HG02981 (cell line): ENCODE results near the gene MLLT3.

ENCODE experiments used
- ATAC-seq: cut with Tn5 transposase; IDR thresholded peaks from one replicate; pipeline ENCODE4 v1.9.1; 2021; ENCODE audit warnings: mild to moderate bottlenecking, moderate library complexity; ENCODE audit not compliant: unreplicated experiment

Gene MLLT3

DNA sequence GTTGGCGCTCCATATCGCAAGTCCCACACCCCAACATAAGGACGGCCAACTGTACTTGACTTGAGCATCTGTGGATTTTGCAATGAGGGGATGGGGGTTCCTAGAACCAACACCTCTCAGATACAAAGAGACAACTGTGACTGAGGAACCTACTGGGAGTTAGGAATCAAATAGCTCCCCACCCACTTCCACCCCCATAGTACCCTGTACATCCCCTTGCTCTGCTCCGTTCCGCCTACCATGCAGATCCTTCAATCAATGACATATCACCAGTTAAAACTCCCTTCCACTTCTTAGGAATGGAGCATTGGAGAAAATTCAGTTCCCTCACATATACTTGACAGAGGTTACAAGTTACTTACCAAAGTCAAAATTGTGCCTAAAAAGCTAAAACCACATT lies 140.9 kb downstream of the MLLT3 start:
- no peak for ATAC-seq

DNA sequence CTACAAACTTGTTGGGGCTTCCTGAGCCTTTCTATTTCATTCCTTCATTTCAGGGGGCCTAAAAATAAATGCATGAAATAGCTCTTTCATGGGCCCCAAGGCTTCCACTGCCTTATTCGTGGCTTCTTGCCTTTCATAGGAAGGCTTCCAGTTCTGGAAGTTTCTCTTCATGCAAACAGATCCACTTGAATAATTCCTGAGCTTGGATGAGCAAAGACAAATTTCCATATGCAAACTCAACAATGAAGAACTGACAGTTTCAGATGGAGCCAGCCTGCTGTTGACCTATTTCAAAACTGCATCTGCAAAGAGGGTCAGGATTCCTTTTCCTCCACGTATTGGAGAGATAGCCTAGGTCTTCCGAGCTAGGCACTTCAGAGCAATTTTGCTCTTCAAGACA lies 142.1 kb downstream of the MLLT3 start:
- no peak for ATAC-seq

DNA sequence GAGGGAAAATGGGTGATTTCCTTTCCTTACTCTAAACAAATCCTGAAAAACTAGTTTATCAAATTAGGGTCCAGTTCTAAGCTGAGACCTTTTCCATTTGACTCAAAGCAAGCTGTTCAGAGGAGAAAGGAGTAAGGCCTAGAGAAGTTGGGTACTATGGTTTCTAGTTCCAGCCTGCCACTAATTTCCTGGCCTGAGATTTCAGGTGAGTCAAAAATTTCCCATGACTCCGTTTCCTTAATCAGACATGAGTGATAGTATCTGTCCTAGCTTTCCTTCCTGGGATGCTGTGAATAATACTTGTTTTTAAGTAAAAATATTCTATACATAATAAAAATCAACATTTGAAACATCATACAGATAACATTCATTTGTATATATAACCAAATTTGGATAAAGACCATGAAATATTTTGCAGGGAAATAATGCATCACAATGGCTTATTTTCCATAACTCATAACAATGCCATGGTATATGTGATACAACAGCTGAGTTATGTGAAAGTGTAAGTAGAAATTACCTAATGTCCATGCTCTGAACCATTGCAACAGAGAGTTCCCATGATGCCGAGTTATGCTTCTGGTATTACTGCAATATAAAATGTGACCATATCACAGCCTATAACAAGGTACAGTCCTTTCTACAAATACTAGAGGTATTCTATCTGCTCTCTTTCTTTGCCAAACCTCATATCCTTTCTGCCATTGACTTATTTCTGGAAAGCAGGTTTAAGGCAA lies 142.7 kb downstream of the MLLT3 start:
- ATAC-seq = peak; percentile 91

DNA sequence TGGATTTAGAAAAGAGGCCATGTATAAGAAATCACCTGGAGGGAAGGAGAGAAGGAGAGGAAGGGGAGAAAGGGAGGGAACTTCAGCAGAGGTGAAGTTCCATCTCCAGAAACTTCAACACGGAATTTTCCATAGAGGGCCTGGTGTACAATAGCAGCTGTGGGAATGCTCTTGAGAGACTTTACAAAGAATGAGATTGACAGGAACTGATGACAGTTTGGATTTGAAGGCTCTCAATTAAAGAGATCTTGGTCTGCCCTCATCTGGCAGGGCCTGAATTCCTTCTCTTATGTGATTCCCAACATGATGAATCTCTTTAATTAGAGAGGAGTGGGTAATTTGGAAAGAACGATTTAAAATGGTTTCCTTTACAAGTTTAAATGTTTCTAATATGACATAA lies 143.5 kb downstream of the MLLT3 start:
- no peak for ATAC-seq

DNA sequence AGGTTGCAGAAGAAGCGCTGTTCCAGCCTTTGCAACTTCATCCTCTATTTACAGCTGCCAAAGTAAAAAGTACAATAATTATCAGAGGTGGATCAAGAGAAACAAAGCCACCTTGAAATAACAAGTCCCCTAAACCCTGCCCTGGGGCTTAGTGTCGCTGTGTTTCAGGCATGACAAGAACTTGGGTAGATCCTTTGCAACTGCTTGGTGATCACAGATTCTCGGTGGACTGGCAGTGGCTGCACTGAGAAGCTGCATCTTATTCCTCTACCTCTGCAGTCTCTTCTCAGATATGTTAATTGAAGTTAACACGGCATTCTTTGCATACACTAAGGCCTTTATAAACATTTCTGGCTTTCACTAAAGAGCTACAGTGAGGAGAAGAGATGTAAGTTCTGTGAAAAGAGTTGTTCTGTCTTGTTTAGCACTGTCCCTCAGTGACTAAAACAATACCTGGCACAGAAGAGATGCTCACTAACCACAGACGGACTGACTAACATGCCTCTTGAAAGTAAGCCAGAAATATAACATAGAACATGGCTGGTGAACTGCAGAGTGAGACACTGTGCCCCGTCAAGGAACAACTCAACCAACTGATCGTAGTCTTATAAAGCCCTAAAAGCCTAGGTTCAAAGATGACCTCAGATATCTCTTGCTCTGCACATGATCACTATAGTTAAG lies 144.2 kb downstream of the MLLT3 start:
- no peak for ATAC-seq

DNA sequence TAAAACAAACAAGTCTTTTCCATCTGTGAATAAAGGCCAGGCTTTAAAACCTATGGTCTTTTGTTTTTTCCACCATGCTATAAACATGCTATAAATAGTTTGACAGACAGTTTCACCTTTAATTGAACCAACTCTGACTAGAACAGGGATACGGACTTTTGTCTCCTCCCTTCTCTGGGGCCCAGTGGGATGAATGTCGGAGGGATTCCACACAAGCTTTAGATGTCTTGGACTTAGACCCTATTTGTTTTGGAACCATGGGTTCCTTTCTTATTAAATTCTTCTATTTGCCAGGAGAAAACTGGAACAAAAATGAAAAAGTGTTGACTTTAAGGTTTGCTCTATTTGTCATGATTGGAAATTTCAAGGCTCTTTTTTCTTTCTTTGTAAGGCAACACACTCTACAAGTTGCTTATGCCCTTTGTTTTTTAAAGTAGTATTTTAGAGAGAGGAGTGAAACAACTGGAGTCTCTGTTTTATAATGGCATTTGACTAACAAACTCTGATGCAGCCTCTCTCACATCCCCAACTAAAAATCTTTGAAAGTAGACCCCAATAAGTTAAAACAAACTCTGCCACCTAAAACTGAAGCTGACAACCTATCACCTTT lies 145.3 kb downstream of the MLLT3 start:
- no peak for ATAC-seq

DNA sequence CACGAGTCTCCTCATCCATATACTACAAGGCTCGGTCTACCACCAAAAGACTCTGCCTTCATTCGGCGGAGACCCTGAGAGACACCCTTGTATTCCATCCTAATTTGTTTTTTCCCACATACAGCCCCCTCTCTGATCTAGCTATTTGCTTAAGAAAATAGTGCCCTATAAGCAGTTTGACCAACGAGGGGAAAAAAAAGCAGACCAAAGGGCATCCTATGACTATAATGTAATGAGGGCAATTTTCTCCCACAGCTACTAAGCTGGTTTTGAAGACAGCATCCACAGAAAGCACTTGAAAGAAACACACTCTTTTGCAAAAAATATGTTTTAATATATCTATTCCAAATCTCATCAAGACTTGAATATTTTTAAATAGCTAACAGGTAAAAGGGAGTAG lies 147.8 kb downstream of the MLLT3 start:
- no peak for ATAC-seq

DNA sequence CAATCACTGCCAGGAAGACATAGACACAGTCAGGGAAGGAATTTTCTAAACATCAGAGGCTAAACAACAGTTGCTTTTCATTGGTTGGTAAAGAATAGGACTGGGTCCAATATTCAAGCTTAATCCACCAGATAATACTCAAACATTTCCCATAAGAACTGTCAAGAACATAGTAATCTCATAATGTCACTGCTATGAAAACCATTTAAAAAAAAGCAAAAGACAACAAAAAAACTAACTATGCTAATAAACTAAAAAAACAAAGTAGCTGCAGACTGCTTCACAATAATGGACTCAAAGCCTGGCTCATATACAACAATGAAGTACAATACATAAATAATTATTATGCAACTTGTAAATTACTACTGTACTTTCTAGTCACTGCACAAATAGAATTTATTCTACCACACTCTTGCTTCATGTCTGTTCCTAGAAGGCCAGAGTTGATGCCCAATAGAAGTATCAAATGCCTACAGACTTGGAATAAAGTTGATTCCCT lies 148.7 kb downstream of the MLLT3 start:
- no peak for ATAC-seq

DNA sequence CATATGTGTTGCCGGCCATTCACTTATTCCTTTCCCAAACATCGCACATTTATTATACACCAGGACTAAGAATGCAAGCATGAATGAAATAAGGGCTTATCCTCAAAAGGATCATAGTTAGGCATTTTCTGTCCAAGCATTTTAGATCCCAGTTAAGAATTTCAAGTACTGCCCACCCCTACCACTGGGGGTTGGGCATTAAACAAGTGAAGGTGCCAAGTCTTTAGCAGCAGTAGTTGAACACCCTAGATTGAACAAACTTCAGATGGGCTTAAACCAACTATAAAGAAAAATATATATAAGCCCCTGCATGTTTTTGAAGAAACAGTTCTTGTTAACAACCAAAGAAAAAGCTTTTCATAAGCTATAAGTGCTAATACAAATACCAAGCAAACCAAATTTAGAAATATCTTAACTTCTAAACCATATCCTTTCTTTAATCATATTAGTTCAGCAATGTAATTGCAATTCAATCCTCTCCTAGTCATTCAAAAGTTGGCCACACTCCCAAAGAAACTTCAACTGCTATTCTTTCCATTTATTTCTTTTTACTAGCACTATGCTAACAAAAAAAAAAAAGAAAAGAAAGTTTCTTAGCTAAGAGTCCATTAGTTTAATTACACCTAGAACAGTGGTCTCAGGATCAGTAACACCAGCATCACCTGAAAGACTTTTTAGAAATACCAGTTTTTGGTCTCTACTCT lies 149.8 kb downstream of the MLLT3 start:
- no peak for ATAC-seq

DNA sequence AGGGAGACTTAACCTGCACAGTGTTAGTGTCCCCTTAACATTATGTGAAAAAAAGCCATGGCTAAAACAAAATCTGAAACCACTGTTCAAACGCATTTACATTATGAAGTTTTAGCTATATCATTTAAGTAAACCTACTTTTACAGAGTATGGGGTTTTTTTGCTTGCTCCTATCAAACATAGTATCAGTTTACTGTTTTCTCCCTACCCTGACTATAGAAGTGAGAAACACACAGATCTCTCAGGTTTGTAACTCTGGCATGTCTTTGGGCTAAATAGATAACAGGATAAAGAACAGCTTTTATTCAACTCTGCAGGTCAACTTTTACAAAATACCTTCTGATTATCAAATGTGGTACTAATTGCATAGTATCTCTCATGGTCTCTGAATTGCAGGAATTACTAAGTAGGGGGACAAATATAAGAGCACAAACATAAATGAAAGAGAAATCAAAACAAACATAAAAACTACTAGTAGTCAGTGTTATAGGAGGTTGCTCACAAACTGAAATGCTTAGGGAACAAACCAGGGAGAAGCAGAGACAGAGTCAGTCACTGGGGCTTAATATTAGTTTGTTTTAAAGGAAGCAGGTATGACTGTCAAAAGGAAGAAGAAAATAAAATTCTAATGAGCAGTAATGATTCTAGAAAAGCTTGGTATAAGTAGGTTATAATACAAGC lies 155.8 kb downstream of the MLLT3 start:
- ATAC-seq = no peak

DNA sequence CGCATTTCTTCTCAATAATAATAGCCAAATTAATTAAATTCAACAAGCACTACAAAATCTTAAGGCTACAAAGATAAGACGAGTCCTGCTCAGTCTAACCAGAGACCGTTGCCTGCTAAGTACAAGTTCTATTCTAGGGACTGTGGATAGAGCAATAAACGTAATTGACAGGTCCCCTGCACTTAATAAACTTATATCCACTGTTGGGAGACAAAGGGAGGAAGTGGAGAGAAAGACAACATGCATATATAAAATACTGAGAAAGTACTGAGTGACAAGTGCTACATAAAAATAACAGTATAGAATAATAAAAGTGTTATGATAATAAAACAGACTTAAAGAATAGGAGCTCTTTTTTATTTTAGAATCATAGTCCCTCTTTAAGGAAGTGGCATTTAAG lies 158.1 kb downstream of the MLLT3 start:
- no peak for ATAC-seq

DNA sequence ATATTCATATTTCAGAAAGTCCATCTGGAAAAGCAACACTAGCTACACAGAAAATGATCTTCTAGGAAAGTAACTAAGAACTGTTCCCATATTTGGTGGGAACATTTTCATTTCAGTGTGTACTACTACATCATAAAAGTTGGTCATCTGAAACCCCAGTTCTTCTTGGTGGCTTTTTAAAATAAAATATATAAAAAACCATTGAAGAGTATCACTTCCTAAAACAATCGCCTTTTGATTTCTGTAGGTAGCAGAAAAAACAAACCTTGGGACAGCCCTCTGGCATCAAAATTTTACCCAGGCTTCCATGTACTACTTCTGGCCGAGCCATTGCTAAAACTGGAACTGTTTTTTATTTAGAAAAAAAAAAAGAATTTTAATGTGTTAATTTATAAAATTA lies 158.5 kb downstream of the MLLT3 start:
- ATAC-seq = no peak

DNA sequence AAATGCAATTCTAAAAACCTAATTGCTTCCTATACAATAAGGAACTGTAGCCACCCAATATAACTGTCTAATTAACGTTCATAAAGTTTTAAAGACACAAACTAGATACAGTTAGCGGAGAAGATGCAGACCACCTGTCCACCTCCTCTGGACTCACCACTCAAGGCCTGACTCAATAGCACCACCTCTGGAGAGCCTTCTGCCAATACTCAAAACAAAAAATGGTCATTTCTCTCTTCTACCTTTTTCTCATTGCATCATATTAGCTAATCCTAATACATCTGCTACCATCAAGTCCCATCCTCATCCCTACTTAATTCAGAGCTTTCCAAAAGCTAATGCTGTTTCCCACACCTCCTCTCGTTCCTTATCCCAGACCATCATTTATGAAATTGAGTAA lies 159.9 kb downstream of the MLLT3 start:
- no peak for ATAC-seq

DNA sequence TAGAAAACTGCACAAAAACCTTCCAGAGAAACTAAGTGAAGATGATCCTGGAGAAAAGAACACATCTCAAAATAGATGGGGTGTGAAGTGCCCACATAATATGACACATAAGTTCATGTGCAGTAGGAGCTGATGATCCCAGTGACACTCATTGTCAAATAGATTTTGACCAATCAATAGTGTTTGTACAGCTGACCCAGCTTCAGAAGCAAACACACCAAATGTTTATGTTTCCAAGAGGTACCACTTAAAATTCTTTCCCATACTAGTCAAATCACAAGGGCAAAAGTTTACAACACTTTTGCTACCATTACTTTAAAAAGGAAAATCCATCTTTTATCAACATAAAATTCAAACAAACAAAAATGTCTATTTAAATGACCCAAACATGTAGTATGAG lies 175.0 kb downstream of the MLLT3 start:
- ATAC-seq = no peak

DNA sequence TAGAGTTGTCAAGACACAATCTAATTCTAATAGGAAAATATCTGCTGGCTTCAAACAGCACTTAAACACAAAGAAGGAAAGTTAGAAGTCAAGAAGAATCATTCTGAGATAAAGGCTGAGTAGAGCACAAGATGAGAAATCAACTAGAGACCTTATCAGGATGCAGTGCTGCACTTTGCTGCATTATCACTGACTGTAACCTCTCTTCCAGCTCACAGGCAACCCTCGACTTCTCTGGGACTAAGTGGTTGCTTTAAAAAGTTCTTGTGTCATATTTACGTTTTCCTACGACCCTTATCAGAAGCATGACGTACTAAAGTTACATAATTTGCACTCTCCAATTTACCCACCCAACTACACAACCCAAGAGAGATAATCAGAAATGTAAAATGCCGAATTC lies 176.1 kb downstream of the MLLT3 start:
- no peak for ATAC-seq

DNA sequence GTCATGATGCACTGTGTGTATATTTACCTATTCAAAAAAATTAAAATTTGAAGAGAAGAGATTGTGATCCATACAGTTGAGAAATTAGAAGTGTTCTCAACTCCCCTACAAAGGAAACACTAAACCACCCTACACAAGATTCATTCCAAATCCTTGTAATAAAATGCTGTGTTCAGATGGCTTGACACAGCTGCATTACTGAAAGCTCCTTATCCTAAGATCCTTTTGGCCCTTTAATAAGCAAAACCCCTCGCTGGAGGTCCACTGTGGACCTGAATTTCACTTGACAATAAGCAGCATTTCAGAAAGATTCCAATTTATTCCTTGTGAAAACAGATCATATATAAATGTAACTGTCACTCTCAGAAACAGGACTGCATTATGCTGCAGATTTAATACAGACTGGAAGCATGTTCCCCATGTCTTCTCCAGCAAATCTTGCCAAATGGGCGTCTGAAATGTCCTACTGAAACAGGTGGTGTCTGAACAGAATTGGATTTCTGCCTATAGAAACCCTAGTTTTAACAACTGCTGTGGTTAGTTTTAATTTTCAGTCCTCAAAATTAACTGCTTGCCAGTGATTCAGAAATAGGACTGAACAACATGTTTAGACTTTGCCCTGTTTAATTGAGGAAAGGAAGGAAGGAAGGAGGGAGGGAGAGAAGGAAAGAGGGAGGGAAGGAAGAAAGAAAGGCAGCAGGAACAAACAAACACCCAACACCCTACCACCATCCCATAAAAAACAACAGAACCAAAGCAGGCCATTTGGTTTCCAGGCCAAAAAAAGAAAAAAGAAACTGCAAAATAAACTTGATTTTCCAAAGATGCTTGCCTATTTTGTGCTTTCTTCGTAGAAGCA lies 179.6 kb downstream of the MLLT3 start:
- ATAC-seq = no peak

DNA sequence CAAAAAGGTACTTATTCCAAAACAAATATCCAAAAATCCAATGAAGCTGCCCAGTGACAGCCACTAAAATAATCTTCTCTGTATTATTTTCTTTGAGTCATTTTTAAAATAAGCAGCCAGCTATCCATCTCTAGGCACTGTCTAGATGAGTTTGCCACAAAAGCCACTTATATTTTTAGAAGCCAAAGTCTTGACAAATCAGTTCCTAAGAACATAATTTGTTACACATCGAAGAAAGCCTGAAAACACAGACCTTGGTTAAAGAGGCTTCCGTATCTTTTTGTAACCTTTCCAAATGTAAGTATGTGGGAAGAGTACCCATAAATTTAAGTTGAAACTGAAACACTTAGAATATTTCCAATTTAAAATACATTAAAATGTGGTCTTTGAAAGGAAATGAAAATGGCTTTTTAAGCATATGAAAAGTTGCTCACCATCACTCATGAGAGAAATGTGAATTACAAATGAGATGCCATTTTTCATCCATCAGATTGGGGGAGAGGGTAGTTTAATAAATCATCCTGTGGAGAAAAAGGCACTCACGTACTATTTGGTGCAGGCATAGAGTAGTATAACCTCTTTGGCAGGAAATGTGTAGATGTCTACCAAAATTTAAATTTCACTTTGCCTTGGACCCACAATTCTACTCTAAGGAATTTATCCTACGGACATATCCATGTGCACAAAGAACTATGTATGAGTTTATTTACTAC lies 180.4 kb downstream of the MLLT3 start:
- ATAC-seq = no peak

DNA sequence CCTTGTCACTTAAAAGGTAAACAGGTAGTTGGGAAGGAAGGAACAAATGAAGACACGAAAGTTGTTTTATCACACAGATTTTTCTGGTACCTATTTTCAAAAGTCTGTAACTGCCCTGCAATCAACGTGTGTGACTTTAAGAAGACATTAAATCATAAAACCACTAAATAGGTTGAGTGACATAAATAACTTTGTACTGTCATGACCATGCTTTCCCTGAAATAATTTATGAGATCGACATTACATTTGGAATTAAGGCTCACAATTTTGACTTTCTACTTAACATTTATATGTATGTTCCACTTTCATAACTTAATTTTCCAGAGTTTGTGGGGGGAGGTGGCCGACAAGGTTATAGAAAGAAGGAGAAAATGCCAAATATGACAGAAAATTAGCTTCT lies 181.1 kb downstream of the MLLT3 start:
- ATAC-seq = no peak

DNA sequence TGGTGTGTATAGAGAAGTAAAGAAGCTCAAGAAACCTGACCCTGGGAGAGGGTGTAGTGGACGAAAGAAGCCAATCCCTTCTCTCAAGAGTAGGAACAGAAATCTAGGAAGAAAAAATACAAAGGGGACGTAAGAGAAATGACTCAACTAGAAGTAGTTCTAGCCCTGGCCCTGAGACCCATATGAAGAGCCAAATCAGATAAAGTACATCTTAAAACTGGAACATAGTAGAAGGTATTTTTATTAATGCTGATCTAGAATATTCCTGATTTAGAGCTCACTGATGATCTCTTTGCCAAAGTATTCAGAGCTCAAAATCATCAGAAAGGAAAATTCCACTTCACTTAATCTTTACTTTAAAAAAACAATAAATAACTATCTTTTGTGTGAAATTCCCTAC lies 184.8 kb downstream of the MLLT3 start:
- no peak for ATAC-seq
